GM20000 (cell line): ENCODE results near the gene ARRDC2.
"Not testable (repeated sequence)": the region's sequence is repeated elsewhere in the genome, so short reads cannot be mapped to it uniquely, and the experiment has no call there.

Source experiments
- DNase-seq: peaks from one replicate; pipeline ENCODE4 v3.0.0; 2012; ENCODE audit warnings: low spot score
- TF ChIP-seq, protein P1 (sequence below): IDR thresholded peaks from 2 replicates; pipeline ENCODE4 v1.5.1; 2012; ENCODE audit warnings: mild to moderate bottlenecking, control low read depth; ENCODE audit errors: extremely low read depth, missing control alignments

Gene ARRDC2

DNA sequence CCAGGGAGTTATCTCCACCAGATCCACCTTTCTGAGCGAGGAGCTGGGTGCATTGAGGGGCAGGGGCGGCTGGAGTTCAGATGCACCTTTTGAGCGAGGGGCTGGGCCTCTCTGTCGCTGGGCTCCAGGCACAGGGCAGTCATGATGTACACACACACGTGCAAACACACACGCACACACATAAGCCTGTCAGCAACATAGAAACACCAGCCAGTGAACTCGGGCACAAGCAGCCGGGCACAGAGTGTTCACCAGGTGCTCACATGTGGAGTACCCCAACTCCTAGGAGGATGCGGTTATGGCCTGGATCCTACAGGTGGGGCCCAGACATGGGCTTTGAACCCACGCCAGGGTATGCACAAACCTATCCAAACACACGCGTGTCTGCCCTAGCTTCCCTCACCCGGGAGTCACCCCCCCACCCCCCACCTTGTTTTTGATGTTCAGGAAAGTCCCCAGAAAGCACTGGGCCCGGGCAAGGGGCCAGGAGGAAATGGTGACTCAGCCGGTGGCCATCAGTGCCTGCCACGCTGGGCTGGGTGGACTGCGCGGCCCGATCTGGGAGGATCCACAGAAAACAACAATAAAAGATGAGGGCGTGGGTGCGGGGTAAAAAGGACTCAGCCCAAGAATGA lies 13.3 kb downstream of the ARRDC2 start:
- TF ChIP-seq, protein P1, sequence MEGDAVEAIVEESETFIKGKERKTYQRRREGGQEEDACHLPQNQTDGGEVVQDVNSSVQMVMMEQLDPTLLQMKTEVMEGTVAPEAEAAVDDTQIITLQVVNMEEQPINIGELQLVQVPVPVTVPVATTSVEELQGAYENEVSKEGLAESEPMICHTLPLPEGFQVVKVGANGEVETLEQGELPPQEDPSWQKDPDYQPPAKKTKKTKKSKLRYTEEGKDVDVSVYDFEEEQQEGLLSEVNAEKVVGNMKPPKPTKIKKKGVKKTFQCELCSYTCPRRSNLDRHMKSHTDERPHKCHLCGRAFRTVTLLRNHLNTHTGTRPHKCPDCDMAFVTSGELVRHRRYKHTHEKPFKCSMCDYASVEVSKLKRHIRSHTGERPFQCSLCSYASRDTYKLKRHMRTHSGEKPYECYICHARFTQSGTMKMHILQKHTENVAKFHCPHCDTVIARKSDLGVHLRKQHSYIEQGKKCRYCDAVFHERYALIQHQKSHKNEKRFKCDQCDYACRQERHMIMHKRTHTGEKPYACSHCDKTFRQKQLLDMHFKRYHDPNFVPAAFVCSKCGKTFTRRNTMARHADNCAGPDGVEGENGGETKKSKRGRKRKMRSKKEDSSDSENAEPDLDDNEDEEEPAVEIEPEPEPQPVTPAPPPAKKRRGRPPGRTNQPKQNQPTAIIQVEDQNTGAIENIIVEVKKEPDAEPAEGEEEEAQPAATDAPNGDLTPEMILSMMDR, result no peak
- DNase-seq, result no peak

DNA sequence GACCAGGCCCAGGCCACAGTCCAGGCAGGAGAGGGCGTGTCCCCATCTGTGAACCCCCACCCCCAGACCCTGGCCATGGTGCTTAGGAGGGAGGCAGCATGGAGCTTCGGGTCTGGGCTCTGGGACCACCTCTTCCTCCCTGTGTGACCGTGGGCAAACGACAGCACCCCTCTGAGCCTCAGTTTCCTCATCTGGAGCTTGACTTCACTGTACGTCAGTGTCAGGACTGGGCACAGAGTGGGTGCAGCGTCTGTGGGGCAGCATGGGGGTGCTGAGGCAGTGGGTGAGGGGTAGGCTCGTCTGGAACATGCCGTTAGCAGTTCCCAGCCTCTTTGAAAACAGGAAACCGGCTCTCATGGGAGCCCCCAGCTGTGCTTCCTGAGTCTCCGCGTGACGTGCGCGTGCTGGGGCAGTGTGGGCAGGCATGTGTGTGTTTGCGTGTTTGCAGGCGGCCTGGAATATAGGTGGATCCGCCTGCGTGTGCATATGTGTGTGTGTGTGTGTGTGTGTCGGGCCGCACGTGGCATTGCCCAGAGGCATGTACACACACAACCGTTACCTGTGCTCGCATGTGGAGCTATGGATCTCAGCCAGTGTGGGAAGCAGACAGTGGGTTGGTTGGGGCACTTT lies 15.8 kb downstream of the ARRDC2 start:
- TF ChIP-seq, protein P1, result no peak
- no peak for DNase-seq

DNA sequence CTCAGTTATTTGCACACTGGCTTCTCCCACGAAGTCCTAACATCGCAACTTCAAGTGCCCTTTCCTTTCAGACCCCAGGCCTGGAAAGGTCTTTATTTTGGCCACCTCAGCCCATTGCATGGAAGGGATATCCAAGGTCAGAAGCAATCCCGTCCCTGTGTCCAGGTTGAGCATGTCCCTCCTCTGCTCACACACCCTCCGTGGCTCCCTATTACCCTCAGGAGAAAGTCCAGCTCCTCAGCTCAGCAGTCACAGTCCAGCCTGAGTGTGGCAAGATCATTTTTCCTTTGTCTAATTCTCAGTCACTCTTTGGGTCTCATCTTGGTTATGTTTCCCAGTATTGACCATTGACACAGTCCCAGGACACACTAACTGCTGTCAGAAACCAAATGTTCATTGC lies 19.2 kb downstream of the ARRDC2 start:
- no peak for DNase-seq
- TF ChIP-seq, protein P1, result no peak

DNA sequence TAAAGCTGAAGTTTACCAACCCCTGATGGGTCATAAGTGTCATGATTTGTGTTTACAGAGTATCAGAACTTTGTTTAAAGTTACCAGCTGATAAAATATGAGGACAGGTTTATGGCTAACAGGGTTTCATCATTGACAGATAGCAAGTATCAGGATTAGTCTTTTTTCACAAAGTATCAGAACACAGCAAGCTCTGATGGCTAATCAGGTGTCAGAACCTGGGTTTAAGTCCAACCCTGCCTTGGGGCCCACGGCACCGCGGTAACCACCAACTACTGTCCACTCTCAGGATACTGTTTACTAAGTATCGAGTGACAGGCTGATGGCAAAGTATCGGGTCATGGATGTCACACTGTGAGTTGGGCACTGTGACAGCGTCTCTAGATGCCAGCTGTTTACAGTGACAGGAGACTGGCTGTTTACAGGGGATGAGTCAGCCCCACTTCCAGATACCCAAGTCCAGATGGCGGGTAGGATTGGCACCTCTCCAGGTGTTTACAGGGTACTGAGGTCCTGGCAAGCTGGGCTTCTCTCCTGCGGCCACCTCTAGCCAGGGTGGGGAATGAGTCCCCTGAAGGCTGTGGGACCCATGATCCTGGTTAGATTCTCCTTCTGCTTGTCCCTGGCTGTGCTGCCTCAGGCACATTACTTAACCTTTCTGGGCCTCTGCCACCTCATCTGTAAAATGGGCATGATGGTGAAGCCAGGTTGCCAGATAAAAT lies 21.8 kb downstream of the ARRDC2 start:
- TF ChIP-seq, protein P1, result no peak
- no peak for DNase-seq

DNA sequence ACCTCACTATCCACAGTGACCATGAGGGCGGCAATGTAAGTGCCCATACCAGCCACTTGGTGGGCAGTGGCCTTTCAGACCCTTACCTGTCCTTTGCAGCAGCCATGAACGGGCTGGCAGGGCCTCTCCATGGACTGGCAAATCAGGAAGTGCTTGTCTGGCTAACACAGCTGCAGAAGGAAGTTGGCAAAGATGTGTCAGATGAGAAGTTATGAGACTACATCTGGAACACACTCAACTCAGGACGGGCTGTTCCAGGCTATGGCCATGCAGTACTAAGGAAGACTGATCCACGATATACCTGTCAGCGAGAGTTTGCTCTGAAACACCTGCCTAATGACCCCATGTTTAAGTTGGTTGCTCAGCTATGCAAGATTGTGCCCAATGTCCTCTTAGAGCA lies 23.4 kb downstream of the ARRDC2 start:
- not testable (repeated sequence) for DNase-seq

DNA sequence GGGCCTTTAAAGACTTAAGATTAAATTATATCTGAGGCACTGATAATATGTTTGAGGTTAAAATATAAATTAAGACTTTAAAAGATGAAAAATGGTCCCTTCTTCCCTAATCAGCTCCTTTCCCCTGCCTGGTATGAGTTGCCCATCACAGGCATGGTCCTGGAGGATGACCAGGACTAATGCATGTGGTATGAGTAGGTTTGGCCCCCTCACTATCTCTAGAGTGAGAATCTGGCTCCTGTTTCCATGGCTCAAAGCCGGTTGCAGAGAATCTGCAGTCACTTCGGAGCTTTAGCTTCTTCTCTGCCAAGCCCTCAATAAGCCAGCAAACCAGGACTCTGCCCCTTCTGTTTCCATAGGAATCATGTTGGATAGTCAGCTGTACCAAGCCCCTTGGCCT lies 24.1 kb downstream of the ARRDC2 start:
- DNase-seq, result not testable (repeated sequence)

DNA sequence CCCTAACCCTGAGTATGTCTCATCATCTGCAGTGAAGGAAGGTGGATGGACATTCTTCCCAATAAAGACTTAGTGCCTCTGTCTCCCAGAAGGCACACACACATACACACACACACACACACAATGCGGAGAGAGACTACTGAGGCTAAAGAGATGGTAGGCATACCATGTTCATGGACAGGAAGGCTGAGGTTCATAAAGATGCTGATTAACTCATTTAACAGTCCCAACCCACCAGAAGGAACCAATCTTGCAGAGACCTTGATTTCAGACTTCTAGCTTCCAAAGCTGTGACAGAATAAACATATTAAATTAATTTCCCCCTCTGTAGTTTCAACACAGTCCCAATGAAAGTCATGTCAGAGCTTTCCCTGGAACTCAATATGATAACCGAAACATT lies 33.1 kb downstream of the ARRDC2 start:
- no peak for DNase-seq
- TF ChIP-seq, protein P1, result no peak

DNA sequence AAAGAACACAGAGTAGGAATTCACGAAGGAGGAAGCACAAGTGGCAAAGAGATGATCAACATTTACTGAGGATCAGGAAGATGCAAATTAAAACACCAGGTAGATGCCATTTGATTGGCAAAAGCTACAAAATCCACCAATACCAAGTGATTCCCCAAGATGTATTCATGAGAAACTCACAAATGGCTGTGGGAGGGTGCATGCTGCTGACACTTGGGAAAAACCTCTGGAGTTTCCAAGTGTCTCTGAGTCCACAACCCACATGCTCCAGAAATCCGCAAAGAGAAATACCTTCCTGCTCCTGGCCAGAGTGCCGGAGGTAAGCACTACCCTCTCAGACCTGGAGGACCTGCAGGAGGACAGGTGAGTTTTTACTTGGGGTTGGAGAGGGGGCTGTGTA lies 35.7 kb downstream of the ARRDC2 start:
- DNase-seq, result no peak
- TF ChIP-seq, protein P1, result no peak
